ENCODE results near the gene CDO1. TPM values are rescaled to one million over a fixed set of nuclear protein-coding genes. Genes with fewer than 3 reads are reported as not detected.

CDO1 gene
- total RNA-seq, 1 donor from 2014 or later: 73.2 TPM

- DNase-seq: no peak
Measured at GRCh38 chr5:115785381-115786065, 30.9 kb downstream of the CDO1 start.

GRCh38 chr5:115778417-115778816 lies 38.0 kb downstream of the CDO1 start:
- DNase-seq: no peak

GRCh38 chr5:115776989-115777388 lies 39.5 kb downstream of the CDO1 start:
- no peak for DNase-seq

- DNase-seq: no peak
Measured at GRCh38 chr5:115775999-115776398, 40.5 kb downstream of the CDO1 start.

GRCh38 chr5:115774684-115775083 lies 41.8 kb downstream of the CDO1 start:
- DNase-seq: no peak

GRCh38 chr5:115772731-115773475 lies 43.6 kb downstream of the CDO1 start:
- DNase-seq: no peak

- DNase-seq: no peak
Measured at GRCh38 chr5:115770466-115770865, 46.0 kb downstream of the CDO1 start.

- DNase-seq: no peak
Measured at GRCh38 chr5:115767424-115767823, 49.0 kb downstream of the CDO1 start.

- DNase-seq: no peak
Measured at GRCh38 chr5:115766608-115767007, 49.9 kb downstream of the CDO1 start.

GRCh38 chr5:115758356-115758755 lies 58.1 kb downstream of the CDO1 start:
- no peak for DNase-seq

GRCh38 chr5:115755675-115756074 lies 60.8 kb downstream of the CDO1 start:
- DNase-seq: no peak

Small RNAs within 50 kb of the gene (small RNA-seq; reads per million reads assigned to genes)
- 0.46 reads per million, percentile 45 among the genes with 10 or more reads in this experiment for gene RNU2-49P

Other genes starting within 250 kb of the CDO1 start
- gene TICAM2, start 214.2 kb downstream of the CDO1 start, total RNA-seq: 0.94 TPM
- gene TMED7, start 190.6 kb downstream of the CDO1 start, total RNA-seq: 125 TPM
- 96.4 TPM for gene ATG12, start 24.9 kb upstream of the CDO1 start, total RNA-seq
- 220 TPM for gene AP3S1, start 25.3 kb upstream of the CDO1 start, total RNA-seq
- 2.8 TPM for gene LVRN, start 145.8 kb upstream of the CDO1 start, total RNA-seq
- not detected for gene ARL14EPL, start 215.8 kb upstream of the CDO1 start, total RNA-seq

All from occipital lobe (tissue), 3 donors.